B cell (primary cell): ENCODE measurements around the gene CTTN.

ENCODE experiments used
- EZH2 ChIP-seq: IDR thresholded peaks from 2 replicates; pipeline ENCODE4 v1.6.1; 2012; ENCODE audit warnings: borderline replicate concordance, low read depth, mild to moderate bottlenecking, moderate library complexity, low read length; ENCODE audit not compliant: insufficient read depth, poor library complexity, severe bottlenecking
- TF ChIP-seq, protein P1 (sequence below): fragments of 200-600 bp; IDR thresholded peaks from one replicate; pipeline ENCODE4 v1.8.0; 2022; ENCODE audit warnings: antibody characterized with exemption, mild to moderate bottlenecking

DNA sequence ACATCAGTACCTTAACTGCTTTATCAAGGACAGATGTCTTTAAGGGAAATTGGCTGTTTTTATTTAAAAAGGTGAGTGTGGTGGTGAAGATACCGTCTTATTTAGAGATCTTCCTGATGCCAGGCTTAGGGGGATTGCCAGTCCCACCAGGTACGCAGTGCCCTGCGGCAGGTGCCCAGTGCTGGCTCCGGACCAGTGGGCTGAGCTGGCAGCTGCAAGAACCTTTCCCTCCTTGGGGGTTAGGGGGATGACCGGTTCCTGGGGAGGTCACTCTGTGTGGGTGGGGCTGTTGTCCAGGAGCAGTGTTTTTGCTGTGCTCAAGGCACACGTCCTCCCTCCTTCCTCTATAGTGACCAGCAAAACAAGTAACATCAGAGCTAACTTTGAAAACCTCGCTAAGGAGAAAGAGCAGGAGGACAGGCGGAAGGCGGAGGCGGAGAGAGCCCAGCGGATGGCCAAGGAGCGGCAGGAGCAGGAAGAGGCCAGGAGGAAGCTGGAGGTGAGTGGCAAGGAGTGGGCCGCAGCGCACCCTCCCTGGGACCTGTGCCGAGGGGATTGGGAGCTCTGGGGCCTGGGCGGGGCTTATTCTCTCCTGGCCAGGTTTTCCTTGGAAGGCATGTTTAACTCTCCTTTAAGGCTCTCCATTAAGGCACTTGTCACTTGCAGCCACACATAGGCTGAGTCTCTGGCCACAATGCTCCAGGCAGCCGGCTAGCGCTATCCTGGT is 30.5 kb downstream of the CTTN start:
- TF ChIP-seq, protein P1, sequence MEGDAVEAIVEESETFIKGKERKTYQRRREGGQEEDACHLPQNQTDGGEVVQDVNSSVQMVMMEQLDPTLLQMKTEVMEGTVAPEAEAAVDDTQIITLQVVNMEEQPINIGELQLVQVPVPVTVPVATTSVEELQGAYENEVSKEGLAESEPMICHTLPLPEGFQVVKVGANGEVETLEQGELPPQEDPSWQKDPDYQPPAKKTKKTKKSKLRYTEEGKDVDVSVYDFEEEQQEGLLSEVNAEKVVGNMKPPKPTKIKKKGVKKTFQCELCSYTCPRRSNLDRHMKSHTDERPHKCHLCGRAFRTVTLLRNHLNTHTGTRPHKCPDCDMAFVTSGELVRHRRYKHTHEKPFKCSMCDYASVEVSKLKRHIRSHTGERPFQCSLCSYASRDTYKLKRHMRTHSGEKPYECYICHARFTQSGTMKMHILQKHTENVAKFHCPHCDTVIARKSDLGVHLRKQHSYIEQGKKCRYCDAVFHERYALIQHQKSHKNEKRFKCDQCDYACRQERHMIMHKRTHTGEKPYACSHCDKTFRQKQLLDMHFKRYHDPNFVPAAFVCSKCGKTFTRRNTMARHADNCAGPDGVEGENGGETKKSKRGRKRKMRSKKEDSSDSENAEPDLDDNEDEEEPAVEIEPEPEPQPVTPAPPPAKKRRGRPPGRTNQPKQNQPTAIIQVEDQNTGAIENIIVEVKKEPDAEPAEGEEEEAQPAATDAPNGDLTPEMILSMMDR, result no peak
- no peak for TF ChIP-seq EZH2
